ENCODE results near the gene MKLN1. TPM values are rescaled to one million over a fixed set of nuclear protein-coding genes. Genes with fewer than 3 reads are reported as not detected.

Gene MKLN1
- total RNA-seq, 1 experiment from 2014 or later: 90.2 TPM

- H3K4me1 ChIP-seq (ENCODE audit: insufficient read depth, low read length, poor library complexity, severe bottlenecking): peaks cover 6% of the 10 kb centered on the region
- CTCF ChIA-PET: no interaction called here
- POLR2A ChIA-PET (ENCODE audit: low non-redundant PET): no interaction called here
- no peak for DNase-seq (ENCODE audit: low spot score)
- TF ChIP-seq EZH2 (IDR thresholded peaks at IDR 0.05; ENCODE audit: borderline replicate concordance, low read depth, low read length, poor library complexity, severe bottlenecking): no peak
- TF ChIP-seq CTCF (conservative IDR thresholded peaks at IDR 0.05; ENCODE audit: low read depth, low read length): no peak
- H3K27me3 ChIP-seq (replicated peaks; ENCODE audit: insufficient read depth, low read depth, low read length, poor library complexity): no peaks in the 10 kb centered on the region
- H3K9me3 ChIP-seq (ENCODE audit: low read depth, low read length, poor library complexity, severe bottlenecking): peaks cover 5% of the 10 kb centered on the region
- intact Hi-C loops (cut with micrococcal nuclease; ENCODE audit: unreplicated experiment): no loop called here
- H3K27ac ChIP-seq (ENCODE audit: low read depth, low read length, poor library complexity, severe bottlenecking): no peak overlapping the region
- no TSS peak for BruUV-seq (replicated peaks)
- H3K36me3 ChIP-seq (ENCODE audit: insufficient read depth, low read length, poor library complexity, severe bottlenecking): no peaks in the 10 kb centered on the region
- no peak overlapping the region for H3K4me3 ChIP-seq (ENCODE audit: low read depth, low read length, poor library complexity, severe bottlenecking)
Measured at GRCh38 chr7:131342864-131343442, 15.3 kb downstream of the MKLN1 start.

GRCh38 chr7:131346885-131347592 is 19.4 kb downstream of the MKLN1 start:
- ChIA-PET POLR2A (ENCODE audit: low non-redundant PET) (no interaction called here), CTCF (no interaction called here)
- H3K9me3 ChIP-seq (ENCODE audit: low read depth, low read length, poor library complexity, severe bottlenecking): no peaks in the 10 kb centered on the region
- DNase-seq (ENCODE audit: low spot score): no peak
- no peak overlapping the region for H3K4me3 ChIP-seq (ENCODE audit: low read depth, low read length, poor library complexity, severe bottlenecking)
- no TSS peak for BruUV-seq (replicated peaks)
- H3K27me3 ChIP-seq (replicated peaks; ENCODE audit: insufficient read depth, low read depth, low read length, poor library complexity): no peaks in the 10 kb centered on the region
- H3K27ac ChIP-seq (ENCODE audit: low read depth, low read length, poor library complexity, severe bottlenecking): no peak overlapping the region
- no peaks in the 10 kb centered on the region for H3K36me3 ChIP-seq (ENCODE audit: insufficient read depth, low read length, poor library complexity, severe bottlenecking)
- TF ChIP-seq CTCF (conservative IDR thresholded peaks at IDR 0.05; ENCODE audit: low read depth, low read length) (no peak), EZH2 (IDR thresholded peaks at IDR 0.05; ENCODE audit: borderline replicate concordance, low read depth, low read length, poor library complexity, severe bottlenecking) (no peak)
- peaks cover 10% of the 10 kb centered on the region for H3K4me1 ChIP-seq (ENCODE audit: insufficient read depth, low read length, poor library complexity, severe bottlenecking)
- intact Hi-C loops (cut with micrococcal nuclease; ENCODE audit: unreplicated experiment): no loop called here

DNA sequence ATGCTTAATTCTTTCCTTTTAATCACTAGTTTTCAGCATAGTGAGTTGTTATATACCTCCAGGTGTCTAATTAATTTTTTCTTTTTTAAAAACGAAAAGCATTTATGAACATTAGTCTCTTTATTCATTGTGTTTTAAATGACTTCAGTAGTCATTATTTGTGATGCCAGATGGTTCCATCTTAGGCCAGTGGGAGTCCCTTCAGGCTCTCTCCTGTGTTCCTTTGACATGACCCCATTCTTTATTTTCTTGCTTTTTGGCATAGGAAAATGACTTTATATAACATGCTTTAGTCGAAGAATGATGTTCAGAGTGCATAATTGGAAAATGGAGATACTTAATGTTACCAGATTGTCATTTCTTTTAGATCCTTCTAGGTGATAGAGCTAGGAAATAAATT is 24.4 kb downstream of the MKLN1 start:
- Histone ChIP-seq H3K27me3 (replicated peaks; ENCODE audit: insufficient read depth, low read depth, low read length, poor library complexity) (no peaks in the 10 kb centered on the region), H3K4me1 (ENCODE audit: insufficient read depth, low read length, poor library complexity, severe bottlenecking) (peaks cover 14% of the 10 kb centered on the region), H3K4me3 (ENCODE audit: low read depth, low read length, poor library complexity, severe bottlenecking) (no peak overlapping the region), H3K27ac (ENCODE audit: low read depth, low read length, poor library complexity, severe bottlenecking) (no peak overlapping the region), H3K9me3 (ENCODE audit: low read depth, low read length, poor library complexity, severe bottlenecking) (no peaks in the 10 kb centered on the region), H3K36me3 (ENCODE audit: insufficient read depth, low read length, poor library complexity, severe bottlenecking) (no peaks in the 10 kb centered on the region)
- TF ChIP-seq EZH2 (IDR thresholded peaks at IDR 0.05; ENCODE audit: borderline replicate concordance, low read depth, low read length, poor library complexity, severe bottlenecking): no peak
- TF ChIP-seq CTCF (conservative IDR thresholded peaks at IDR 0.05; ENCODE audit: low read depth, low read length): no peak
- ChIA-PET POLR2A (ENCODE audit: low non-redundant PET) (no interaction called here), CTCF (no interaction called here)
- no TSS peak for BruUV-seq (replicated peaks)
- intact Hi-C loops (cut with micrococcal nuclease; ENCODE audit: unreplicated experiment): no loop called here
- no peak for DNase-seq (ENCODE audit: low spot score)
